GM12878 (cell line): ENCODE data around the gene KRTAP4-7. TPM values are rescaled to one million over a fixed set of nuclear protein-coding genes. Genes with fewer than 3 reads are reported as not detected.

Source experiments
- ATAC-seq: fragments of 200-7000 bp; cut with Tn5 transposase; 3 replicates; pipeline ENCODE4 v1.9.1; 2020; ENCODE audit warnings: mild to moderate bottlenecking, moderate library complexity
- BruUV-seq: library from RNA; stranded (reverse); fragments of 400-500 nt; replicated peaks from 2 replicates; lab custom pipeline; 2021; lab: Mats Ljungman, UMichigan
- CTCF ChIA-PET: fragments of 300-600 bp; sonication (Branson Sonifier 250); formaldehyde crosslinking; extraction: SDS; loops from one replicate; lab custom pipeline; 2021; ENCODE audit warnings: inconsistent platforms; lab: Yijun Ruan, JAX
- POLR2A ChIA-PET: fragments of 350-600 bp; formaldehyde crosslinking; extraction: SDS; loops from one replicate; lab custom pipeline; 2021; ENCODE audit warnings: inconsistent platforms; lab: Charles Lee
- RAD21 ChIA-PET: fragments of 300-600 bp; sonication (Branson Sonifier 250); formaldehyde crosslinking; loops from one replicate; lab custom pipeline; 2023; ENCODE audit warnings: antibody characterized with exemption; ENCODE audit not compliant: unreplicated experiment; lab: Charles Lee
- SMC1A ChIA-PET: fragments of 300-600 bp; sonication (Branson Sonifier 250); formaldehyde crosslinking; loops from one replicate; lab custom pipeline; 2023; ENCODE audit not compliant: unreplicated experiment, uncharacterized antibody; lab: Charles Lee
- DNase-seq: peaks from one replicate; pipeline ENCODE4 v3.0.0-alpha.2; 2011; ENCODE audit warnings: low read depth, low spot score
- FAIRE-seq: peaks from 3 replicates; lab custom pipeline; 2011; peaks lifted over from hg19 to GRCh38; lab: Jason Lieb, UNC
- H2AFZ ChIP-seq: 2 replicates; pipeline ENCODE4 v1.6.0; 2011; ENCODE audit warnings: low read depth, low read length, control low read depth; ENCODE audit not compliant: control insufficient read depth
- H3K27ac ChIP-seq: 2 replicates; pipeline ENCODE4 v1.5.1; 2011; ENCODE audit warnings: control low read depth; ENCODE audit not compliant: control insufficient read depth, insufficient read depth
- H3K27me3 ChIP-seq, 2 experiments: replicated peaks in 1 of 2; 2 replicates each; pipeline versions ENCODE4 v1.6.0 to v1.6.1; 2011; ENCODE audit warnings: low read length in 1 of 2; ENCODE audit not compliant: control insufficient read depth in 2 of 2, insufficient read depth in 2 of 2
- H3K36me3 ChIP-seq, 2 experiments: 2 replicates each; pipeline ENCODE4 v1.5.1; 2011; ENCODE audit warnings: low read length in 1 of 2; ENCODE audit not compliant: control insufficient read depth in 2 of 2, insufficient read depth in 2 of 2
- H3K4me1 ChIP-seq: 2 replicates; pipeline ENCODE4 v1.6.1; 2011; ENCODE audit warnings: mild to moderate bottlenecking, low read length, moderate library complexity, mixed read lengths; ENCODE audit not compliant: control insufficient read depth, insufficient read depth
- H3K4me2 ChIP-seq: 2 replicates; pipeline ENCODE4 v1.6.0; 2011; ENCODE audit warnings: control low read depth; ENCODE audit not compliant: control insufficient read depth, insufficient read depth
- H3K4me3 ChIP-seq: fragments of 200-600 bp; sonication (generic); 2 replicates; pipeline ENCODE4 v1.5.1; 2016
- H3K79me2 ChIP-seq: 2 replicates; pipeline ENCODE4 v1.6.0; 2011; ENCODE audit warnings: low read length; ENCODE audit not compliant: control insufficient read depth, insufficient read depth
- H3K9ac ChIP-seq: 2 replicates; pipeline ENCODE4 v1.8.0; 2011; ENCODE audit warnings: low read length, control low read depth, mixed read lengths; ENCODE audit not compliant: control insufficient read depth, insufficient read depth
- H3K9me3 ChIP-seq: replicated peaks from 3 replicates; pipeline ENCODE4 v1.5.1; 2011; ENCODE audit warnings: mild to moderate bottlenecking, low read length; ENCODE audit not compliant: control insufficient read depth, insufficient read depth
- H4K20me1 ChIP-seq: 2 replicates; pipeline ENCODE4 v1.6.0; 2011; ENCODE audit not compliant: control insufficient read depth, insufficient read depth
- CBFB ChIP-seq: IDR thresholded peaks from 2 replicates; pipeline ENCODE4 v1.6.1; 2016; ENCODE audit warnings: antibody characterized with exemption, low read depth
- CBX3 ChIP-seq: fragments of 200-600 bp; sonication (generic); IDR thresholded peaks from 2 replicates; pipeline ENCODE4 v1.6.1; 2016; ENCODE audit warnings: low read depth, borderline replicate concordance
- CBX5 ChIP-seq: sonication (generic); IDR thresholded peaks from 2 replicates; pipeline ENCODE4 v1.6.1; 2016; ENCODE audit warnings: low read depth, moderate library complexity, mild to moderate bottlenecking, inconsistent platforms
- CHD2 ChIP-seq: IDR thresholded peaks from 2 replicates; pipeline ENCODE4 v1.6.1; 2011; ENCODE audit warnings: low read depth, low read length, improper control_type of control experiment, borderline replicate concordance
- E2F8 ChIP-seq: fragments of 450-650 bp; IDR thresholded peaks from 2 replicates; pipeline ENCODE4 v1.6.1; 2018; ENCODE audit warnings: mild to moderate bottlenecking, low read depth, moderate library complexity; ENCODE audit not compliant: partially characterized antibody
- POU2F2 ChIP-seq: IDR thresholded peaks from 3 replicates; pipeline ENCODE4 v1.6.1; 2011; ENCODE audit warnings: low read depth, mild to moderate bottlenecking, low read length, borderline replicate concordance
- TCF12 ChIP-seq: IDR thresholded peaks from 2 replicates; pipeline ENCODE4 v1.6.1; 2011; ENCODE audit warnings: low read depth, mild to moderate bottlenecking, low read length
- TCF7 ChIP-seq: IDR thresholded peaks from 2 replicates; pipeline ENCODE4 v1.6.1; 2014; ENCODE audit warnings: antibody characterized with exemption, borderline replicate concordance
- WGBS: methylation state at CpG from one replicate; pipeline ENCODE4 v1.1.6; 2016; ENCODE audit warnings: low lambda C conversion rate; ENCODE audit not compliant: insufficient replicate concordance, insufficient coverage; ENCODE audit errors: missing lambda C conversion rate; 5-methylcytosine and 5-hydroxymethylcytosine counted together
- in situ Hi-C: fragments of 300-500 bp; cut with MboI; formaldehyde crosslinking; loops from 9 replicates; pipeline ENCODE4 v1.14.3; 2018; ENCODE audit warnings: mixed read lengths
- intact Hi-C: fragments of 100-400 bp; cut with micrococcal nuclease; formaldehyde crosslinking; loops from one replicate; pipeline ENCODE4 v1.14.2; 2022; ENCODE audit not compliant: unreplicated experiment
- polyA plus RNA-seq, 11 experiments: library from polyadenylated mRNA; depleted of rRNA in 4 of 11; unstranded in 6 of 11; stranded (reverse) in 5 of 11; fragments of >200 nt; fragmentation: Nextera tagmentation in 4 of 11; fragmentation: Illumina TruSeq in 1 of 11; extraction: Ambion mirVana in 4 of 11; extraction: Trizol in 1 of 11; gene quantifications; 1 replicate in 1 of 11; 2 replicates in 10 of 11; pipeline versions ENCODE4 v1.2.1 to v1.2.3, GENCODE V29; 2011 to 2016; ENCODE audit warnings: inconsistent platforms in 2 of 11, missing spikeins in 2 of 11, low read depth in 1 of 11
- total RNA-seq, 4 experiments: library from RNA; depleted of rRNA in 3 of 4; stranded (reverse); fragments of >200 nt in 3 of 4; fragmentation: Illumina TruSeq in 1 of 4; extraction: Trizol in 1 of 4; gene quantifications; 2 replicates each; pipeline versions ENCODE4 v1.2.1 to v1.2.3, GENCODE V29; 2013 to 2021
- TF ChIP-seq, protein P1 (sequence below): IDR thresholded peaks from 2 replicates; pipeline ENCODE4 v1.6.1; 2011; ENCODE audit warnings: borderline replicate concordance, low read depth, mild to moderate bottlenecking, moderate library complexity, low read length; ENCODE audit not compliant: insufficient read depth, poor library complexity, severe bottlenecking
- TF ChIP-seq, protein P2 (sequence below): IDR thresholded peaks from 2 replicates; pipeline ENCODE4 v1.6.1; 2012; ENCODE audit warnings: low read length, inconsistent platforms
- TF ChIP-seq, protein P3 (sequence below): IDR thresholded peaks from 2 replicates; pipeline ENCODE4 v1.6.1; 2011; ENCODE audit warnings: mild to moderate bottlenecking, low read depth, low read length, moderate library complexity; ENCODE audit not compliant: insufficient replicate concordance
- TF ChIP-seq, protein P4 (sequence below): fragments of 450-650 bp; formaldehyde crosslinking; IDR thresholded peaks from 2 replicates; pipeline ENCODE4 v1.4.0; 2020; ENCODE audit warnings: mild to moderate bottlenecking, moderate library complexity

KRTAP4-7 gene
- total and polyA plus RNA-seq, 10 of the 15 experiments (the other 5 are each of a cell fraction or from before 2014, with no cell fraction given) = not detected

DNA sequence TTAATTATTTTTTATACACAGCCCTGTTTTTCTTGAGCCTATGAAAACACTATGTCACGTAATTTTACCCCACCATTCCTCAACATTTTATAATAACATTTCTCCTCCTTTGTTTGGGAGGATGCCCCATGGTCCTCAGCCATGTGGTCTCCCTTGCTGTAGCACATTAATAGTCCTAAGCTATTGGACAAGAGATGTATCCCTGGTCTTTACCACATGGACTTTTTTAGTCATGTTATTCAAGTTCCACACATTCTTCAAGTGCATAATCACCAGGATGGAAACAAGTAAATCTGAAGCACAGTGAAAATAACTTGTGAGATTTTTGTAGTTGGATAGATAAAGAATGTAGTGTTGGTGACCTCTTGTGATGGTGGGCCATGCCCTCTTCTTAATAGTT is 22.0 kb upstream of the KRTAP4-7 start:
- ChIA-PET CTCF (no interaction called here), SMC1A (no interaction called here), POLR2A (no interaction called here), RAD21 (no interaction called here)
- Histone ChIP-seq H2AFZ (no peak overlapping the region), H3K9me3 (no peaks in the 10 kb centered on the region), H4K20me1 (no peaks in the 10 kb centered on the region), H3K36me3 (no peaks in the 10 kb centered on the region), H3K9ac (no peak overlapping the region), H3K4me2 (no peak overlapping the region), H3K27ac (no peak overlapping the region), H3K4me3 (no peak overlapping the region), H3K79me2 (no peaks in the 10 kb centered on the region), H3K27me3 (no peaks in the 10 kb centered on the region; a peak in 1 of 4 replicates), H3K4me1 (no peaks in the 10 kb centered on the region)
- no peak for DNase-seq
- no peak for FAIRE-seq
- BruUV-seq = no TSS peak
- ATAC-seq = no peak
- WGBS = 0% methylated on average over 1 of the region's 1 CpG
- in situ Hi-C loops (no loop called here), intact Hi-C loops (no loop called here)
- TF ChIP-seq CBX5 (no peak), CBX3 (no peak), POU2F2 (no peak), CBFB (no peak), CHD2 (no peak), TCF7 (no peak), E2F8 (no peak), TCF12 (no peak)
- TF ChIP-seq, protein P1, sequence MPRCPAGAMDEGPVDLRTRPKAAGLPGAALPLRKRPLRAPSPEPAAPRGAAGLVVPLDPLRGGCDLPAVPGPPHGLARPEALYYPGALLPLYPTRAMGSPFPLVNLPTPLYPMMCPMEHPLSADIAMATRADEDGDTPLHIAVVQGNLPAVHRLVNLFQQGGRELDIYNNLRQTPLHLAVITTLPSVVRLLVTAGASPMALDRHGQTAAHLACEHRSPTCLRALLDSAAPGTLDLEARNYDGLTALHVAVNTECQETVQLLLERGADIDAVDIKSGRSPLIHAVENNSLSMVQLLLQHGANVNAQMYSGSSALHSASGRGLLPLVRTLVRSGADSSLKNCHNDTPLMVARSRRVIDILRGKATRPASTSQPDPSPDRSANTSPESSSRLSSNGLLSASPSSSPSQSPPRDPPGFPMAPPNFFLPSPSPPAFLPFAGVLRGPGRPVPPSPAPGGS = no peak
- TF ChIP-seq, protein P2, sequence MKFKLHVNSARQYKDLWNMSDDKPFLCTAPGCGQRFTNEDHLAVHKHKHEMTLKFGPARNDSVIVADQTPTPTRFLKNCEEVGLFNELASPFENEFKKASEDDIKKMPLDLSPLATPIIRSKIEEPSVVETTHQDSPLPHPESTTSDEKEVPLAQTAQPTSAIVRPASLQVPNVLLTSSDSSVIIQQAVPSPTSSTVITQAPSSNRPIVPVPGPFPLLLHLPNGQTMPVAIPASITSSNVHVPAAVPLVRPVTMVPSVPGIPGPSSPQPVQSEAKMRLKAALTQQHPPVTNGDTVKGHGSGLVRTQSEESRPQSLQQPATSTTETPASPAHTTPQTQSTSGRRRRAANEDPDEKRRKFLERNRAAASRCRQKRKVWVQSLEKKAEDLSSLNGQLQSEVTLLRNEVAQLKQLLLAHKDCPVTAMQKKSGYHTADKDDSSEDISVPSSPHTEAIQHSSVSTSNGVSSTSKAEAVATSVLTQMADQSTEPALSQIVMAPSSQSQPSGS = no peak
- TF ChIP-seq, protein P3, sequence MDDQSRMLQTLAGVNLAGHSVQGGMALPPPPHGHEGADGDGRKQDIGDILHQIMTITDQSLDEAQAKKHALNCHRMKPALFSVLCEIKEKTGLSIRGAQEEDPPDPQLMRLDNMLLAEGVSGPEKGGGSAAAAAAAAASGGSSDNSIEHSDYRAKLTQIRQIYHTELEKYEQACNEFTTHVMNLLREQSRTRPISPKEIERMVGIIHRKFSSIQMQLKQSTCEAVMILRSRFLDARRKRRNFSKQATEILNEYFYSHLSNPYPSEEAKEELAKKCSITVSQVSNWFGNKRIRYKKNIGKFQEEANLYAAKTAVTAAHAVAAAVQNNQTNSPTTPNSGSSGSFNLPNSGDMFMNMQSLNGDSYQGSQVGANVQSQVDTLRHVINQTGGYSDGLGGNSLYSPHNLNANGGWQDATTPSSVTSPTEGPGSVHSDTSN = no peak
- TF ChIP-seq, protein P4, sequence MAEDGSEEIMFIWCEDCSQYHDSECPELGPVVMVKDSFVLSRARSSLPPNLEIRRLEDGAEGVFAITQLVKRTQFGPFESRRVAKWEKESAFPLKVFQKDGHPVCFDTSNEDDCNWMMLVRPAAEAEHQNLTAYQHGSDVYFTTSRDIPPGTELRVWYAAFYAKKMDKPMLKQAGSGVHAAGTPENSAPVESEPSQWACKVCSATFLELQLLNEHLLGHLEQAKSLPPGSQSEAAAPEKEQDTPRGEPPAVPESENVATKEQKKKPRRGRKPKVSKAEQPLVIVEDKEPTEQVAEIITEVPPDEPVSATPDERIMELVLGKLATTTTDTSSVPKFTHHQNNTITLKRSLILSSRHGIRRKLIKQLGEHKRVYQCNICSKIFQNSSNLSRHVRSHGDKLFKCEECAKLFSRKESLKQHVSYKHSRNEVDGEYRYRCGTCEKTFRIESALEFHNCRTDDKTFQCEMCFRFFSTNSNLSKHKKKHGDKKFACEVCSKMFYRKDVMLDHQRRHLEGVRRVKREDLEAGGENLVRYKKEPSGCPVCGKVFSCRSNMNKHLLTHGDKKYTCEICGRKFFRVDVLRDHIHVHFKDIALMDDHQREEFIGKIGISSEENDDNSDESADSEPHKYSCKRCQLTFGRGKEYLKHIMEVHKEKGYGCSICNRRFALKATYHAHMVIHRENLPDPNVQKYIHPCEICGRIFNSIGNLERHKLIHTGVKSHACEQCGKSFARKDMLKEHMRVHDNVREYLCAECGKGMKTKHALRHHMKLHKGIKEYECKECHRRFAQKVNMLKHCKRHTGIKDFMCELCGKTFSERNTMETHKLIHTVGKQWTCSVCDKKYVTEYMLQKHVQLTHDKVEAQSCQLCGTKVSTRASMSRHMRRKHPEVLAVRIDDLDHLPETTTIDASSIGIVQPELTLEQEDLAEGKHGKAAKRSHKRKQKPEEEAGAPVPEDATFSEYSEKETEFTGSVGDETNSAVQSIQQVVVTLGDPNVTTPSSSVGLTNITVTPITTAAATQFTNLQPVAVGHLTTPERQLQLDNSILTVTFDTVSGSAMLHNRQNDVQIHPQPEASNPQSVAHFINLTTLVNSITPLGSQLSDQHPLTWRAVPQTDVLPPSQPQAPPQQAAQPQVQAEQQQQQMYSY = no peak
